ENCODE data around the gene OR6Y1.

Gene OR6Y1, protein sequence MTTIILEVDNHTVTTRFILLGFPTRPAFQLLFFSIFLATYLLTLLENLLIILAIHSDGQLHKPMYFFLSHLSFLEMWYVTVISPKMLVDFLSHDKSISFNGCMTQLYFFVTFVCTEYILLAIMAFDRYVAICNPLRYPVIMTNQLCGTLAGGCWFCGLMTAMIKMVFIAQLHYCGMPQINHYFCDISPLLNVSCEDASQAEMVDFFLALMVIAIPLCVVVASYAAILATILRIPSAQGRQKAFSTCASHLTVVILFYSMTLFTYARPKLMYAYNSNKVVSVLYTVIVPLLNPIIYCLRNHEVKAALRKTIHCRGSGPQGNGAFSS

DNA sequence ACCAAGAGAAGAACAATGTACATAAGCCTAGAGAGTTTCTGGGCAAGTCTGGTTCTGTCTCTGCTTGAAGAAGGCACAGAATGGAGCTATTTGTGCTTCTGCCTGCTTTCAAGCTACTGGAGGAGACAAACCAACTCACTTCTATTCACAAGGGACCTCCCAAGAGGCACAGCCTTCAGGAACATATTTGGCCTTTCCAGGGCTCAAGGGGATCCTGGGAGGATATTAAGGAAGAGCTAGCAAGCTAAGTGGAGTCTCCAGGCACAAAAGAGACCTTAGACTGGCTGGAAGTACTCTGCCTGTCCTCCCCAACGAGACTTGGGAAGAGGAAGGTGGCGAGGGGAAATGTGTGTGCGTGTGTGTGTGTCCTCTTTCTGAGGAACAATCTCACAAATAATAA lies at the start of gene OR6Y1:
Gene OR6Y1 (minus strand): TSS at position 54 of the 400 bp plus-strand sequence. CDS start 6,300 bp downstream, outside the sequence.
- FAIRE-seq, result no peak

DNA sequence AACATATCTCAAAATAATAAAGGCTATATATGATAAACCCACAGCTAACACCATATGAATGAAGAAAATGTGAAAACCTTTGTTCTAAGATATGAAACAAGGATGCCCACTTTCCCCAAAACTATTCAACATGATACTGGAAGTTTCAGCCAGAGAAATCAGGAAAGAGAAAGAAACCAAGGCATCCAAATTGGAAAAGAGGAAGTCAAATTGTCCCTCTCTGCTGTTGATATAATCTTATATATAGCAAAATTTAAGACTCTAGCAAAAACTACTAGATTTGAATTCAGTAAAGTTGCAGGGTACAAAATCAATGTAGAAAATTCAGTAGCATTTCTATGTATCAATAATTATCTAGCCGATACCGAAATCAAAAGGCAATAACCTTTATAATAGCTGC lies 46.5 kb upstream of the OR6Y1 start:
- no peak for FAIRE-seq

DNA sequence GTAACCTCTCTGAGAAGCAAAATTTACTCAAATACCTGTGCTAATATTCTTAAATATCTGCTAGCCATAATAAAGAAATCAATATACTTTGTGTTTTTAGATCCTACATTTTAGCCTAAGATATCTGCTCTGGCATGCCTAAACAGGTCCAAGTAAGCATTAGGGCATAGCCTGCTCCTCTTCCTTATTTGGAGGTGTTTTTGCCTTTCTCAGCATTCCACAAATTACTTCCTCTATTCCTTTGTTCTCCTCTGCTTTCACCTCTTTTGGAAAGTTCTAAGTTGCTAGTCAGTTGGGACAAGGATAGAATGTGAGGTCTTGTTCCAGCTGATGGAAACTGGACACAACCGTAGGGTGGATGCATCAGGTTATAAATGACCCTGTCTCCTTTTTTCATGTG lies 32.7 kb upstream of the OR6Y1 start:
- no peak for FAIRE-seq

DNA sequence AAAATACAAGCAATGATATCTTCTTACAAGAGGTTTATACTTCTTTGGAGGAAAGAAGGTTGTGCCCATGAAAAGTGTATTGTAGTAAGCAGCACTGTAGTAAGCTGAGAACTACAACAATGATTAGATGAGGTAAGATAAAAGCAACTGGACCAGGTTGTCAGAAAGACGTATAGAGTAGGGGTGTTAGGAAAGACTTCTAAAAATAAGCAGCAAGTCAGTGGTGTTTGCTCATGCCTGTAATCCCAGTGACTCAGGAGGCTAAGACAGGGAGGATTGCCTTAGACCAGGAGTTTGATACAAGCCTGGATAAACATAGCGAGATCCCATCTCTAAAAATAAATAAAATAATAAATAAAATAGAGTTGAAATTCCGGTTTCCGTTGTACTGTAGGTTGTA lies 29.8 kb upstream of the OR6Y1 start:
- no peak for FAIRE-seq

DNA sequence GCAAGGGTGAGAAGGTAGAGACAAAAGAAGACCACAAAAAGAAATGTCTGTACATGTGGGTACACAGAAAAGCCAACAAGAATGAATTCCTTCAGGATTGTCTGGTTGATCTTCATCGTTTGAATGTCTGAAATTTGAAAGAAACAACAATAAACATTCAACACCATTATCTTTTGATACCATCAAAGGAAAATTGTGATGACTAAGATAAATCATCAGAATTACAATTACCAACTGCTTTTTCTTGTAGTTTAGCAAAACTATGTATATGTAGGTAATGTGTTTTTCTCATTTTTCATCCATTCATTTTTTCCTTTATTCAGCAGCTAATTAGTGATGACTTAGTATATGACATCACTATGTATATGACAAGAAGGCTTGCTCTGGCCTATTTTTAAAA lies 25.5 kb upstream of the OR6Y1 start, which contains the start of gene OR10X1:
Gene OR10X1 (minus strand): TSS at position 167 of the 400 bp plus-strand sequence. CDS start 0 bp downstream, at position 167.
- no peak for FAIRE-seq

DNA sequence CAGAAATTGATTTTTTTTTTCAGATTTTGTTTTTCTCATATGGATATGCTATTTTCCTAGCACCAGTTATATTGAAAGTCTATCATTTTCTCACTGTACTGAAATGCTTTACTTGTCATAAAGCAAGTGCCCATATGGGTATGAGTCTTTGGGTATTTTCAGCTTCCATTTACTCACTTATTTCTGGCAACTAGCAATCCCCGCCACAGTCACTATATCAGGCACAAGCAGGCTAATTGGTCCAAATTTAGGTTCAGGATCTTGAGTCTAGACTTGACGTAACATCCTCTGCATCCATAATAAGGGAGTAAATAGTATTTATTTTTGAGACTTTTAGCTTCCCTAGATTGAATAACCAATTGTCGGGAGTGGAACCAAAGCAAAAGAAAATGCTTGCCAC lies 23.4 kb upstream of the OR6Y1 start:
- no peak for FAIRE-seq

DNA sequence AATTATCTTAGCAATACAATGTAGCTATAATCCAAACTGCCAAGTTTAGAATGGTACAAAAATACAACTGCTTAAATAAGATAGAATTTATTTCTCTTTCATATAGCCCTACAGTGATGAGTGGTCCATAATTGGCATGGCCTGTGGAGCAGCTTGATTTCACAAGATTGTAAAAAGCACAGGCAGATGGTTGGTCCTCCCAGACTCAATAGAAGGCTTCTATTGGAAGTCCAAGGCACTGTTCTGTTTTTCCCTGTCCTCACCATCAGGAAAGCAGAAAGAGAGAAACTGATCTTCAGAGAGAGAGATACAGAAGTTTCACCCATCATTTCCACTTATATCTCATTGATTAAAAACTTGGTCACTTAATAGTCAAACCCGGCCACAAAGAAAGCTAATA lies 18.0 kb upstream of the OR6Y1 start:
- no peak for FAIRE-seq

DNA sequence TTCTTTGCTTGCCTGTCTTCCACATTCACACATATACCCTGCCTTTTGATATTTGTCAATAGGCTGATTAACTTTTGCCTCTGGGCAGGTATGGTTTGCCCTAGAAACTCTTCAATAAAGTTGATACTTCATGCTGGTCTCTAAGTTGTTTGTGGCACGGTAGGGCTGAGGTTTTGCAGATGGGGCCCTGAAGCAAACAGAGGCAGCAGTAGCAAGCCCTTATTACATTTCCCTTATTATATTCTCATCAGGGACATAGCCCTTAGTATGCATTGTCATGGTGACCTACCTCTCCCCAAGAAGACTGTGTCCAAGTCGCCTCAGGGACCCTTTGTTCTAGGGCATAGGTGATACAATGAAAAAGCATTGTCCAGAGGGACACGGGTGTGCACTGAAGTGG lies 16.3 kb upstream of the OR6Y1 start, which contains the start of gene OR6P1:
Gene OR6P1 (minus strand): TSS at position 101 of the 400 bp plus-strand sequence. CDS start 6,976 bp downstream, outside the sequence.
- no peak for FAIRE-seq

DNA sequence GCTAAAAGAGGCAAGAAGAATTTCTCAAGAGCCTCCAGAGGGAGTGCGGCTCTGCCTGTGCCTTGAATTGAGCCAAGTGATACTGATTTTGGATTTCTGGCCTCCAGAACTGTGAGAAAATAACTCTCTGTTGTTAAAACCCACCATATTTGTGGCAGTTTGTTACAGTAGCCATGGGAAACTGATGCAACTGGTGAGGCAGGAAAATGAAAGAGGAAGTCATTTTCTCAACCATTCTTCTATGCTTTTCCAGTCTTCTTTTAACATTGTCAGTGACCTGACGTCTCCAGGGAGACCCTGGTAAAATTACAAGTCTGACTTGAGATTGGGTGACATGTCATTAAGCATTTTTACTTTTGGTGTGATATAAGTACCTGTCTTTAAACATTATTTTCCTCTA lies 10.4 kb upstream of the OR6Y1 start:
- no peak for FAIRE-seq

DNA sequence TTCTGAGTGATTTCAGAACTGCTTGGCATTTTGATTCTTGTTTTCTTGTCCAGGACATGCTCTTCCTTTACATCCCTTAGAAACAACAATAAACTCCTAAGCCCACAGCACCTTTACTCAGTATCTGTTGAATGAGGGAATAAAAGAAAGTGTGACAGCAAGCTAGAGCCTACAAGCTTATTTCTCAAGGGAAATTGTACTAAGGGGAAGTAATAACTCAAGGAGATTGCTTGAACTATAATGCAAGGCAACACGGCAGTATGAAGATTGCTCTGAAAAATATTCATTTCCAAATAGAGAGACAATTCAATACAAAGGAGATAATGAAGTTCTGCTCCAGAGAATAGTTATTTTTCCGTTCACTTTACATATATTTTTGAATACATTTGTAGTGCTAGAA lies 9.6 kb upstream of the OR6Y1 start:
- no peak for FAIRE-seq

DNA sequence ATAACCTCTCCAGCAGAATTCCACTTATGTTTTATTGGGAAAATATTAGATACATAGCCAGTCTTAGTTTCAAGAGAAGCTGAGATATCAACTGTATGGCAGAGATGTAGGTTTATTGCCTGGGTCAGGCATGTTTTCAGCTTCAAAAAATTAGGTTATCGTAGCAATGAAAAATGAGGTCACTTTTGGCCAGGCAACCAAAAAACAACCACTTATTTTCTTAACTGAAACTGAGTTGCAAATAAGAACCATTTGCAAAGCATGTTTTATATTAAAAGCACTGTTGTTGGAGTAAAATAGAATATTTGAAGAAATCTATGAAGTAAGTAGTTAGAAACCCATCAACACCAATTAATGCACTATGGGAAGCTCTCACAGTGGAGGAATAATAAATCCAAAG lies 5.5 kb upstream of the OR6Y1 start:
- FAIRE-seq, result no peak

DNA sequence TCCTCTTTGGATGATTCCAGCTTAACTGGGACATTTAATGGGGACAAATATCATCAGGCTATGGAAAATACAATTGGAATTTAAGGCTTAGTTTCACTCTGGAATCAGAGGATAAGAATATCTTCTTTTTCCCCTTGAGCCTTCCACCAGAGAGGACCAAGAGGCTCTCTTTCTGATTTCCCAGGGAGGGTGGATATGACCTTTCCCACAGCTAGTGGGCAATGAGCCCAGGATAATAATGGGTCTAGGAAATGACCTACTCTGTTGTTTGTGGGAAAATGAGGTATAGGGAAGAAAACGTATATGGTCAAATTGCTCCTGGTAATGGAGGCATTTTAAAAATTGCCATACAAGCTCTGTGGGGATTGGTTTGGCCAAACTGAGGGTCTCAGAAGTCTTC lies 1.9 kb downstream of the OR6Y1 start:
- no peak for FAIRE-seq

DNA sequence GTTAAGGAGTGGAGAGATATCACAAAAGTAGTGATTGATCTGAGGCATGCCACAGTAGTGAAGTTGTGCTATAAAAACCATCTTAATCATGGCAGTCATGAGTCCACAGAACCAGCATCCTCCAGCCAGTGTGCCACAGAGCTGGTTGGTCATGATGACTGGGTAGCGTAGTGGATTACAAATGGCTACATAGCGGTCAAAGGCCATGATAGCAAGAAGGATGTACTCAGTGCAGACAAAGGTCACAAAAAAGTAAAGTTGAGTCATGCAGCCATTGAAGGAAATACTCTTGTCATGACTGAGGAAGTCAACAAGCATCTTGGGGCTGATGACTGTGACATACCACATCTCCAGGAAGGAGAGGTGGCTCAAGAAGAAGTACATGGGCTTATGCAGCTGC lies 6.7 kb downstream of the OR6Y1 start:
- no peak for FAIRE-seq

DNA sequence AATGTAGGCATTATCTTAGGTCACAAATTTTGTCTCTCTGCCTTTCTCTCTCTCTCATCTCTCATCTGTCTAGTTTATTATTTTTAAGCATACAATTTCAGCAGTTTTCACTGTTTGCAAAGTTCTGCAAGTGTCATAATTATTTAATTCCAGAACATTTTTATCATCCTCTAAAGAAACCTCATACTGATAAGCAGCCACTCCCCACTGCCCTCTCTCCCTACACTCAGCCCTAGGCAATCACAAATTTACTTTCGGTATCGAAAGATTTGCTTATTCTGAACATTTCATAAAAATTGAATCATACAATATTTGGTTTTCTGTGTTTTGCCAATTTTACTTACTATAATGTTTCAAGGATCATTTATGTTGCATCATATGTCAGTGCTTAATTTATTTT lies 16.6 kb downstream of the OR6Y1 start:
- no peak for FAIRE-seq

DNA sequence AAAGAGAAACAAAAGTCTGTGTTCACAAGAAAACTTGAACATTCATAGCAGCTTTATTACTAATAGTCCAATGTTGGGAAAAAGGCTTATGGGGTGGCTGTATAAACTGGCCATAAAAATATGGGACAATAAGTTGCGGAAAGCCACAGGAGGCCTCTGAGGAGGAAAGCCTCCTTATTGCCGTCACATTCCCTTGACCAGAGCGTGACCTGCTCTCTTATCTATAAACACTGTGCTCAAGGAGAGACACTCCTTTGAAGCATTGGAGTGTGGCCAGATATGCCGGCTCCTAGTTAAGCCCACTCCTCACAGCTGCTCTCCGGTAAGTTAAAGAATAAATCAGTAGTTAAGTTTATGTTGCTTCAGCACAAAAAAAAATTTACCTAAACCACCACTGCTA lies 19.7 kb downstream of the OR6Y1 start:
- FAIRE-seq, result no peak

DNA sequence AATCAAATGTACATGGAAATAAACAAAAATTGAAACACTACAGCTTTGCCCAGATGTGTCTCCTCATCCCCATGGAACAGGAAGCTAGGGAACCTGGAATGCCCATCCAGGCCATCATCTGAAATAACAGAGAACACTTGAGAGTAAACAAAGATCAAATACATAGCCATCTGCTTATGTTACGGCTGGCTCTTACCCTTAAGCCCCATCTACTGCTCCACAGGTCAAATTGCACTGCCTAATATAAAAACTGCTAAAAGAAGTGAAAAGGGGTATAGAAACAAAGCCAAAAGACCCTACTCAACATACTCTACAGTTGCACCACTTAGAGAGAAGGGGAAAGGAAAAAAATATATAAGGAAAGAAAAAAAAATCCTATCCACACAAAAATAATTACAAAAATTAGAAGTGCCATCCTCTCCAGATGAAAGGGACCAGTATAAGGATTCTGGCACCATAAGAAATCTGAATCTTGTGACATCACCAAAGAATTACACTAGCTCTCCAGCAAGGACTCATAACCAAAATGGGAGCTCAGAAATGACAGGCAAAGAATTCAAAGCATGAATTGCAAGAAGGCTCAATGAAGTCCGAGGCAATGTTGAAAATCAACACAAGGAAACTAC lies 26.9 kb downstream of the OR6Y1 start:
- no peak for FAIRE-seq

DNA sequence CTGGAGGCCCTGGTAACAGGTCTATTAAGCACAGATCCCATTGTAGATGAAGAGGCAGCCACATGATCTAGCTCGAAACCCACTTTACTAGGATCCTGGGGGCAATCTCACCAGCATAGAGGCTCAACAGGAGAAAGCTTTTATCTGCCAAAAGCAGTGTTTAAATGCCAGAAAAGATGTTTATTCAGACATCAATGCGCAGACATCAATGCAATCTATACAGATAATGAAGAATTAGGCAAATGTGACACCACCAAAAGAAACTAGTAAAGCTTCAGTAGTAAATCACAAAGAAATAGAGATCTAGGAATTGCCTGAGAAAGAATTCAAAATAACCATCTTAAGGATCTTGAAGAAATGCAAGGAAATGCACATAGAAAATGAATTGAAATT lies 32.5 kb downstream of the OR6Y1 start:
- no peak for FAIRE-seq

DNA sequence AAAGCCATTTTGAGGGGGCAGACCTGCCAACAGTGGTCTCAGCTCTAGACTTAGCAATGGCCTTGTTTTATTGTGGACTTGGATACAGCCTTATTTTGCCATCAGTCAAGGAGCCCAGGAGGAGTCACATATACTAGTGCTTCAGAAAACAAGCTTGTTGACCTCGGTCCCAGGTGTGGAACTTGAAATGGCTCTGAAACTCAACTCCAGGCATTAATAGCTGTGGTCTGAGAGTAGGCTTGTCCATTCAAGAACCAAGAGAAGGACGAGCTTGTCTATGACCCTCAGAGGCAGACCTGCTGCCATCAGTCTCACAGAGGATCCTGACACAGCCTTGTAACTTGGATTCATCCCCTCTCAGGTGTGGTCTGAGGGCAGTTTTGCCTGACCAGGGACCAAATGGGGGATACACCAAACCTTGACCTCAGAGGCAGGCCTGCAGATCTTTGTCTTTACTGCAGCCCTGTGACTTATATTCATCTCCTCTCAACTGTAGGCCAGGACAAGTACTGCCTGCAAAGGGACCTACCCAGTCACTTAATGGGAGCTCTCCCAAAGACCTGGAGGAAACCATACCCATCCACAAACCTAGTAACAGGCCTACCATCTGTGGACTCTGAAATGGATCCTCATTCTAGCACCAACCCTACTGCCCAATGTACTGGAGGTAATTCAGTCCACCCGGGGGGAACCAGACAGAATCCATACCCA lies 33.1 kb downstream of the OR6Y1 start:
- FAIRE-seq, result no peak

DNA sequence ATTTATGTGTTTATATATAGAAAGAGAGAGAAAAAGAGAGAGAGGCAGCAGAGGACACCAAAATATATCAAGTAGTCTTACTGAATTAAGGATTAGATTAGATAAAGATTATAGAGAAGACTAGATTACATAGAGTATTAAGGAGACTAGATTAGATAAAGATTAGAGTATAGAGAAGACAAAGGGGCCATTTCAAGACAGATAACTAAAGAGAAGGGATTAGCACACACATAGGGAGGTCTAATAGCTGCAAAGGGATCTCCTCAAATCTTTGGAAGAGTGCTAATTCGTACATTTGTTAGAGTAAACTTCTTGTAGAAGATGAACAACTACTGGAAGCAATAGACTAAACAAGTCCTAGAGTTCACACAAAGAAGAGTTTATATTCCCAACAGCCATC lies 34.2 kb downstream of the OR6Y1 start:
- FAIRE-seq, result no peak

DNA sequence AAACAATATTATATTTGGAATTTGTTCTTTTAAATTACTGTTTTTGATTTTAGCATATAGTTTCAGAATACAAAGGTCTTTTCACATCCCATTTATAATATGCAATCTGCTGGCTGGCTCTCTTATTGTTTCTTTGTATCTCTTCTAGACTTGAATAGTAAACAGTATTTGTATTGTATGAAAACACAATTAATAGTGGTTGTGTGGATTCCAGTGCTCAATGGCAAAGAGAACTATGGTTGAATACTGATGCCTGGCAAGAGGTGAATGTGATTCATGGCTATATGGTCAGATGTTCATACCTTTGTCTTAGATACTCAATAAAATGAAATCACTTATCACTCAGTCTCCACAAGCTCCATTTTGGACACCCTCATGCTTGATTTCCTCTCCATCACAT lies 37.2 kb downstream of the OR6Y1 start:
- no peak for FAIRE-seq

DNA sequence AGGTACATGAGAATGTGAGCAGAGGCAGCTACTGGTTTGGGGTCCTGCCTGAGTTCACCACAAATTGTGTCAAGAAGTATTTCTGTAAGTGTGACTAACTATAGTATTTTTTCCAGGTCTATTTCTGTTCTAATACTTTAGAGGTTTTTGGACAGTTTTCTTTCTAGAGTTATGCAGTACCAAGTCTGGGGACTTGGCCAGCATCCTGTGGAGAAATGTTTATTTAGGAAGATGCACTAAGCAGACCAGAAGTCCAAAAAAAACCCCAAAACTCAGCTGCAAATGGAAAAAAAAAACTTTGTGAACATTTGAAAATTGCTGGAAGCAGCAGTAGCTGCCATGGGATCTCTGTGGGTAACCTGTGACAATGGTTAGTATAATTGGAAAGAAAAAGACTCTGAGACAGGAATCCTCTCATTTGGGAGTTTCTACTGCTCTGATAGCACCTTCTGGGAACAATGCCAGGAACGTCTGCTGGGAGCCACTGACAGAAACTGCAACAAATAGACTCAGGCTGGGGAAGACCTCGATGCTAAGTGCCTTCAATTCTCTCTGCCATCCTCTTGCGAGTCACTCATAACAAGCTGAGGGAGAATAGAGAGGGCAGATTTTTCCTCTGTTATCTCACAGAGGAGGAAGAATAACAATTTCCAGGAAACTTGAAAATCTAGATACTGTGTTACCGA lies 44.6 kb downstream of the OR6Y1 start:
- FAIRE-seq, result no peak

DNA sequence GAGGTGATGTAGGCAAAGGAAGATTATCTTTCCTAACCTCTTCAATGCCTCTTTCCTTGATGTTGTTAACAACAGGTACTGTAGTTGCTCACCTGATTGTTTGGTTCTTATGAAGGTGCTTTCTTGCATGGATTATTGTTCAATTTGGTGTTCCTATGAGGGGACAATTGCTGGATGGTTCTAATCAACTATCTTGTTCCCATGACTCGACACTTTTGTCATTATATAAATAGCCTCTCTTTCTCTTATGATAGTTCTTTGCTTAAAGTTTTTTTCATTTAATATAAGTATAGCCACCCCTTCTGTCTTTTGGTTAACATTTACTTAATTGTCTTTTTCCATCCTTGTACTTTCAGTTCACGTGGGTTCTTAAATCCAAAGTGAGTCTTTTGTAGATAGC lies 46.7 kb downstream of the OR6Y1 start:
- FAIRE-seq, result no peak

DNA sequence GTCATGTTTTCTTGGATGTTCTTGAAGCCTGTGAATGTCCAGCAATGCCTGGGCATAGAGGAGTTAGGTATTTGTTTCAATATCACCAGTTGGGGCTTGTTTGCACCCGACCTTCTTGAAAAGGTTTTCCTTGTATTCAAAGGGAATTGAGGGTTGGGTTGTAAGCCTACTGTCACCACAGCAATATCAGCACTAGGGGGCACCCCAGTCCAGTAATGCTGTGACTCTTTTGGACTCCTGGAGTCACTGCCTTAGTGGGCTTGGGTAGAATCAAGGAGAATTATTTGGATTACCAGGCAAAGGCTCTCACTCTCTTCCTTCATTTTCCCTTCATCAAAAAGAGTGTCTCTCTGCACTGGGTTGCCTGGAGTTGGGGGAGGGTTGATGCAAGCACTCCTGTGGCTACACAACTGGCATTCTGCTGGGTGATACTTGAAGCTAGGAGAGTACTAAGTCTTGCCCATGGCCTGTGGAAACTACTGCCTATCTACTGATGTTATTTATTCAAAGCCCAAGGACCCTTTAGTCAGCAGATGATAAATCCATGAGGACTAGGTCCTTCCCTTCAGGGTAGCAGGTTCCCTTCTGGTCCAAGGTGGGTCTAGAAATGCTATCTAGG lies 47.7 kb downstream of the OR6Y1 start:
- FAIRE-seq, result no peak
